Retinal pigment epithelial cell (primary cell): ENCODE results near the gene TECTA.

Experiments used
- DNase-seq: peaks from one replicate; pipeline ENCODE4 v3.0.0-alpha.2; 2010; ENCODE audit warnings: low read depth
- H3K4me3 ChIP-seq: 2 replicates; pipeline ENCODE4 v1.5.1; 2011; ENCODE audit warnings: mild to moderate bottlenecking, low read length, control low read depth, moderate library complexity
- TF ChIP-seq, protein P1 (sequence below): conservative IDR thresholded peaks from 2 replicates; pipeline ENCODE4 v1.5.1; 2011; ENCODE audit warnings: low read depth, low read length, control low read depth, inconsistent platforms

Gene TECTA

GRCh38 chr11:121198491-121198890, 97.4 kb downstream of the TECTA start:
- no peak overlapping the region for H3K4me3 ChIP-seq
- DNase-seq: no peak
- TF ChIP-seq, protein P1, sequence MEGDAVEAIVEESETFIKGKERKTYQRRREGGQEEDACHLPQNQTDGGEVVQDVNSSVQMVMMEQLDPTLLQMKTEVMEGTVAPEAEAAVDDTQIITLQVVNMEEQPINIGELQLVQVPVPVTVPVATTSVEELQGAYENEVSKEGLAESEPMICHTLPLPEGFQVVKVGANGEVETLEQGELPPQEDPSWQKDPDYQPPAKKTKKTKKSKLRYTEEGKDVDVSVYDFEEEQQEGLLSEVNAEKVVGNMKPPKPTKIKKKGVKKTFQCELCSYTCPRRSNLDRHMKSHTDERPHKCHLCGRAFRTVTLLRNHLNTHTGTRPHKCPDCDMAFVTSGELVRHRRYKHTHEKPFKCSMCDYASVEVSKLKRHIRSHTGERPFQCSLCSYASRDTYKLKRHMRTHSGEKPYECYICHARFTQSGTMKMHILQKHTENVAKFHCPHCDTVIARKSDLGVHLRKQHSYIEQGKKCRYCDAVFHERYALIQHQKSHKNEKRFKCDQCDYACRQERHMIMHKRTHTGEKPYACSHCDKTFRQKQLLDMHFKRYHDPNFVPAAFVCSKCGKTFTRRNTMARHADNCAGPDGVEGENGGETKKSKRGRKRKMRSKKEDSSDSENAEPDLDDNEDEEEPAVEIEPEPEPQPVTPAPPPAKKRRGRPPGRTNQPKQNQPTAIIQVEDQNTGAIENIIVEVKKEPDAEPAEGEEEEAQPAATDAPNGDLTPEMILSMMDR: no peak

DNA sequence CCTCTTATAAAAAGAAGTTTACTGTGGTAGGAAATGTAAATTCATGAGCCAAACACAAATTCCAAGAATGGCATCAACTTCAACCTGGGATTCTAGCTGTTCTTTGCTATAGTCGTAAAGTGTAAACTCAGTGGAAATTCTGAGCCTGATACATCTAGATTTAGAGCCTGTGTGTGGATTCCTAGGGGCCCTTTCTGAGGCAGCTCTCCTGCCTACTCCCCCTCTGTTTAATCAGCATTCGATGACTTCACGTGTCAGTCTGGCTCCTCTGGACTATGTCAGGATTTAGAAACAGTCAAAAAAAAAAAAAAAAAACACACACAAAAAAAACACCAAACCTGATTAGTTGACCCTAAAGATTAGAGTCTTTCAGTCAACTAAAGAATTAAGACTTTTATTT, 98.5 kb downstream of the TECTA start:
- H3K4me3 ChIP-seq: no peak overlapping the region
- TF ChIP-seq, protein P1: no peak
- no peak for DNase-seq

DNA sequence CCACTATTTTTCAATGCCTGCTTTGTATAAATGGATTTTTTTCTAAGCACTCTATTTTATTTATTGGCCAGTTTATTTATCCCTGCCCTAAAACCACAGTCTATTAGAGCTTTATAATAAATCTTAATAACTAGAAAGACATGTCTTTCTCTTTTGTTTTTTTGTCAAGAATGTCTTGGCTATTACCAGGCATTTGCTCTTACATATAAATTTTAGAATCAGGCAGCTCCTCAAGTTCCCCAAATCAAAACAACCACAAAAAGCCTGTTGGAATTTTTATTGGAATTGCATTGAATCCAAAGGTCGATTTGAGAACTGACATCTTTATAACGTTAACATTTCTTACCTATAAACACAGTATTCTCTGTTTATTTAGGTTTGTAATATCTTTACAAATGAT, 105.8 kb downstream of the TECTA start:
- no peak overlapping the region for H3K4me3 ChIP-seq
- TF ChIP-seq, protein P1: no peak
- DNase-seq: no peak

- H3K4me3 ChIP-seq: no peak overlapping the region
- no peak for DNase-seq
These were observed 106.6 kb downstream of the TECTA start for GRCh38 chr11:121207485-121208115.

DNA sequence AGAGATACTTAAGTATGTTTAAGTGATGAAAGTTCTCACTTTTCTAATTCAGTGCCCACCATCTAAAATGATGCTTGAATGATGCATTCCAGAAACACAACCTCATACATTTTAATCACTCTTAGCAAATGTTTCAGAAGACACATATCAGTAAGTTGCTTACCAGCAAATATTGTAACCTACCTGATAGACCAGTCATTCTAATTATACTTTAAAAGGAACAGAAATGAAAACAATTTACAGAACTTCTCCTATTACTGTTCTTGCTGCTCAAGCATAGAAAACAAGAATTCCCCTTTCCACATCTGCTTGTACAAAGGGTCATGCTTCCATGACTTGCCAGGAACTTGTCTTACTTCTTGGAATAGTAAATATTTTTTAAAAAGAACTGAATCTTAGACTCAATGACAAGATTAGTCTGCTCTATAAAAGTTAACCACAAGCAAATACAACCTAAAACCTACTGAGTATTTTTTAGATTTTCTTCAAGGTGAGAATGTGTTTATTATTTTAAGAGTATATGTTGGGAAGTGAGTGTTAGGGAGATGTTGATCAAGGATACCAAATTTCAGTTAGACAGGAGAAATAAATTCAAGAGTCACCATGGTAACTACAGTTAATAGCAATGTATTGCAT, 109.5 kb downstream of the TECTA start:
- TF ChIP-seq, protein P1: no peak
- no peak for DNase-seq
- no peak overlapping the region for H3K4me3 ChIP-seq

More at GRCh38 chr11:121207485-121208115, 106.6 kb downstream of the TECTA start:
- TF ChIP-seq, protein P1: no peak

DNA sequence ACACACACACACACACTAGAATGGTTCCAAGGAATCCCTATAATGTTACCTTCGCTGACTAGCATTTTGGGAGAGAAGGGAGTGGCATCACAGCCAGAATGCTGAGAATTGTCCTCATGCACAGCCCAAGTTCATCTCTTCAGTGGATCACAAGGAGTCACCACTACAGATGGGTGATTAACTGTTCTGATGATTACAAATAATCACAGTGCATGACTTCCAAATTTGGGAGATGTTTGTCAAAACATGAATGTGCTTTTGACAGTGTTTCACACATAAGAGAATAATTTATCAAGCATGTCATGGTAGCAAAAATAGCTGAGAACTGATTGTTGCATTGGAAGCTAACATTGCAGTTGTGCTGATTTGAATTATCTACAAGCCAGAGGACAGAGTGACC, 110.6 kb downstream of the TECTA start:
- TF ChIP-seq, protein P1: no peak
- H3K4me3 ChIP-seq: no peak overlapping the region
- no peak for DNase-seq
